Measurements from ENCODE around the gene RBMY1A1.
"Not testable (repeated sequence)": the region's sequence is repeated elsewhere in the genome, so short reads cannot be mapped to it uniquely, and the experiment has no call there.

The RBMY1A1 gene
- 0 reads per million in 2 donors for total RNA-seq

DNA sequence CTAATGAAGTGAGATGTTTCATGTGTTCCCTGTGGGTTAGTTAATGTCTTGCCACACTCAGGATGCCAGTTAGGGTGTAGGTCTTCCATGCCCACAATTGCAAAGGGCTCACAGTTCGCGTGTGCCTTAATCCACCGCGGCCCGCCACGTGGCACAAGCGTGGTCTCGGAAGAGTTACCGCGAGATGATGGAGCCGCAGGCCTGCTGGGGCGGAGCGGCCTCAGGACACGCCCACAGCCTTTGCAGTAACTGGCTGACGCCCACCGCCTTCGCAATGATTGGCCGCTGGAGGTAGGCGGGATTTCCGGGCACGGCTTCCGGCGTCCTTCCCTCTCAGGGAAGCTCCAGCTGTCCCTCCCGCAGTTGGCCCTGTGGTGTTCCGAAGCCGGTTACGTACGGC, at the start of gene RBMY1A1:
RBMY1A1 (plus strand) TSS at position 301 of the 400 bp plus-strand sequence. CDS start 2,013 bp downstream, outside the sequence.
- DNase-seq: not testable (repeated sequence)

DNA sequence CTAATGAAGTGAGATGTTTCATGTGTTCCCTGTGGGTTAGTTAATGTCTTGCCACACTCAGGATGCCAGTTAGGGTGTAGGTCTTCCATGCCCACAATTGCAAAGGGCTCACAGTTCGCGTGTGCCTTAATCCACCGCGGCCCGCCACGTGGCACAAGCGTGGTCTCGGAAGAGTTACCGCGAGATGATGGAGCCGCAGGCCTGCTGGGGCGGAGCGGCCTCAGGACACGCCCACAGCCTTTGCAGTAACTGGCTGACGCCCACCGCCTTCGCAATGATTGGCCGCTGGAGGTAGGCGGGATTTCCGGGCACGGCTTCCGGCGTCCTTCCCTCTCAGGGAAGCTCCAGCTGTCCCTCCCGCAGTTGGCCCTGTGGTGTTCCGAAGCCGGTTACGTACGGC, 23.6 kb upstream of the RBMY1A1 start, which contains the start of gene RBMY1B:
RBMY1B (plus strand) TSS at position 301 of the 400 bp plus-strand sequence. CDS start 2,013 bp downstream, outside the sequence.
- DNase-seq: not testable (repeated sequence)

GRCh38 chrY:21559316-21559984, 24.8 kb downstream of the RBMY1A1 start:
- DNase-seq: not testable (repeated sequence)

- no peak for DNase-seq
Observed at GRCh38 chrY:21585449-21585848, 50.8 kb downstream of the RBMY1A1 start.

DNA sequence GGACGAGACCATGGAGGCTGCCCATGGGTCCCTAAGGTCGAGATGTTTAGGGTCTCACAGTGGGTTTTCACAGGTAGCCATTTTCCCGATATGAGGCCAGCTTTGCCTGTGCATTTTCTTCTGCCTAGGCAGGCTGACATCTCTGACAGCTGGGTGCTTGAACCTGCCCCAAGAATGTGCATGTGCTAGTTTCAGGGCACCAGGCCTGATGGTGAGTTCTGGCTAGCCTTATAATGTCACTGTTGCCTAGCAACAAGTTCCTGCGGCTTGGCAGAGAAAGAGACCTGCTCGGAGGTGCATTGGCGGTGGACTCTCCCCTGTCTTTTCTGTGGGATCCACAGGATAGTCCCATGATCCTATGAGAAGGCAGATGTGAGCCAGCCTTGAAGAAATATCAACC, 51.8 kb downstream of the RBMY1A1 start:
- DNase-seq: not testable (repeated sequence)

DNA sequence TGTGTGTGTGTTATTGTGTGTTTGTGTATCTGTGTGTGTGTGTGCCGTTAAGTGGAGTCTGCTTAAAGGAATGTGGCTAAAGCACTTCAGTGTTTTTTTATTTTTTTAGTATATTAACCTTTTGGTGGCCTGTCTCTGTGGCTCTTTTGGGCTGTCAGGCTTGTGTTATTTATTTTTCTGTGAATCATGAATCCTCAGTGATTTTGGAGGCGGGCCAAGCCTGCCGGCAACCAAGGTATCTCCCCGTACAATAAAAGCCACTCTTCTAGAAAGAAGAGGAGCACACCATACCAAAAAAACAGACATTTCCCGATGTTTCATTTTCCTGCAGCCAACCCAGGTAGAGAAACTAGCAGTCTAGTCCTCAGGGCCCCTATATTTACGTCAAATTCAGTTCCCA, 57.4 kb downstream of the RBMY1A1 start:
- DNase-seq: no peak

DNA sequence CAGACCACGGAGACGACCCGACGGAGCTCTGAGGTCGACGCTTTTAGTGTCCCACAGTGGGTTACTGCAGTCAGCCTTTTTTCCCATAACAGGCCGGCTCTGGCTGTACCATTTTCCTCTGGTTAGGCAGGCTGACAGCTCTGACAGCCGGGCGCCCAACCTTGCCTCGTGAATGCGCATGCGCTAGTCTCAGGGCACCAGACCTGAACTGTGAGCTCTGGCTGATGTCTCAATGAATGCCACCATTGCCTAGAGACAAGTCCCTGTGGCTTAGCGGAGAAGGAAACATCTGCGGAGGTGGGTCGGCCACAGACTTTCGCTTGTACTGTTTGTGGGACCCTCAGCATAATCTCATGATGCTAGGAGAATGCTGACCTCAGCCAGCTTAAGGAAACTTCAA, 61.6 kb downstream of the RBMY1A1 start:
- not testable (repeated sequence) for DNase-seq
